CD14-positive monocyte (primary cell): Measurements from ENCODE around the gene MTA2. TPM values are rescaled to one million over a fixed set of nuclear protein-coding genes. Genes with fewer than 3 reads are reported as not detected.

Experiments used
- DNase-seq, 3 donors: peaks; one replicate each; pipeline ENCODE4 v3.0.0-alpha.2; 2011 to 2022
- H2AFZ ChIP-seq: 2 replicates; pipeline ENCODE4 v1.6.0; 2012; ENCODE audit warnings: mild to moderate bottlenecking, low read depth, low read length, inconsistent platforms; ENCODE audit not compliant: insufficient read depth, poor library complexity, severe bottlenecking
- H3K27ac ChIP-seq, 2 donors: 1 replicate in 1 of 2; 2 replicates in 1 of 2; pipeline ENCODE4 v1.5.1; 2012 to 2013; ENCODE audit warnings: low read length in 2 of 2, control low read depth in 1 of 2, inconsistent platforms in 1 of 2, low read depth in 1 of 2, mild to moderate bottlenecking in 1 of 2
- H3K27me3 ChIP-seq, 2 donors: one replicate each; pipeline versions ENCODE4 v1.6.0 to v1.6.1; 2011 to 2013; ENCODE audit warnings: low read length in 2 of 2; ENCODE audit not compliant: control insufficient read depth in 2 of 2, insufficient read depth in 2 of 2
- H3K36me3 ChIP-seq, 2 donors: replicated peaks in 1 of 2; 1 replicate in 1 of 2; 2 replicates in 1 of 2; pipeline versions ENCODE4 v1.5.1 to v1.6.1; 2012 to 2013; ENCODE audit warnings: low read length in 2 of 2, control low read depth in 1 of 2, inconsistent platforms in 1 of 2, mild to moderate bottlenecking in 1 of 2; ENCODE audit not compliant: insufficient read depth in 2 of 2, control insufficient read depth in 1 of 2
- H3K4me1 ChIP-seq, 2 donors: 1 replicate in 1 of 2; 2 replicates in 1 of 2; pipeline versions ENCODE4 v1.5.1 to v1.6.1; 2012 to 2013; ENCODE audit warnings: low read length in 2 of 2, control low read depth in 1 of 2, inconsistent platforms in 1 of 2, mild to moderate bottlenecking in 1 of 2, moderate library complexity in 1 of 2; ENCODE audit not compliant: insufficient read depth in 2 of 2, control insufficient read depth in 1 of 2
- H3K4me2 ChIP-seq: replicated peaks from 2 replicates; pipeline ENCODE3; 2012; ENCODE audit warnings: low read length, moderate library complexity, mild to moderate bottlenecking; ENCODE audit not compliant: poor library complexity, severe bottlenecking; ENCODE audit errors: extremely low read depth
- H3K4me3 ChIP-seq, 3 experiments: fragments of 200-600 bp in 1 of 3; sonication (generic) in 1 of 3; replicated peaks in 1 of 3; 1 replicate in 2 of 3; 2 replicates in 1 of 3; pipeline ENCODE4 v1.5.1; 2011 to 2013; ENCODE audit warnings: low read length in 3 of 3, mild to moderate bottlenecking in 3 of 3, control low read depth in 2 of 3, low read depth in 2 of 3, inconsistent platforms in 1 of 3, moderate library complexity in 1 of 3
- H3K79me2 ChIP-seq: 2 replicates; pipeline ENCODE4 v1.6.0; 2012; ENCODE audit warnings: mild to moderate bottlenecking, control low read depth, inconsistent platforms, low read length, moderate library complexity; ENCODE audit not compliant: insufficient read depth
- H3K9ac ChIP-seq: 2 replicates; pipeline ENCODE4 v1.6.0; 2017; ENCODE audit warnings: low read length, mild to moderate bottlenecking; ENCODE audit not compliant: insufficient read depth, poor library complexity, severe bottlenecking
- H3K9me3 ChIP-seq, 2 donors: replicated peaks in 1 of 2; 1 replicate in 1 of 2; 2 replicates in 1 of 2; pipeline versions ENCODE4 v1.5.1 to v1.6.1; 2012 to 2013; ENCODE audit warnings: low read length in 2 of 2, control low read depth in 1 of 2; ENCODE audit not compliant: control insufficient read depth in 1 of 2, insufficient read depth in 1 of 2
- H4K20me1 ChIP-seq: 2 replicates; pipeline ENCODE4 v1.6.0; 2012; ENCODE audit warnings: mild to moderate bottlenecking, low read length, control low read depth, moderate library complexity; ENCODE audit not compliant: insufficient read depth
- H3K27ac Mint-ChIP-seq, 7 donors: one replicate each; pipeline ENCODE4 v1.8.0; 2020; ENCODE audit warnings: mild to moderate bottlenecking in 7 of 7, mixed read lengths in 7 of 7, moderate library complexity in 6 of 7, inconsistent platforms in 2 of 7
- H3K27me3 Mint-ChIP-seq, 3 donors: one replicate each; pipeline ENCODE4 v1.8.0; 2021 to 2022; ENCODE audit warnings: low read depth in 3 of 3, mild to moderate bottlenecking in 3 of 3, mixed read lengths in 3 of 3, moderate library complexity in 3 of 3, inconsistent platforms in 1 of 3
- H3K36me3 Mint-ChIP-seq, 2 donors: one replicate each; pipeline ENCODE4 v1.8.0; 2020; ENCODE audit warnings: mixed read lengths in 2 of 2, inconsistent platforms in 1 of 2, mild to moderate bottlenecking in 1 of 2
- H3K4me1 Mint-ChIP-seq: one replicate; pipeline ENCODE4 v1.8.0; 2020; ENCODE audit warnings: mild to moderate bottlenecking, mixed read lengths
- H3K4me3 Mint-ChIP-seq, 2 donors: one replicate each; pipeline ENCODE4 v1.8.0; 2020; ENCODE audit warnings: mild to moderate bottlenecking in 2 of 2, mixed read lengths in 2 of 2, moderate library complexity in 1 of 2
- H3K9me3 Mint-ChIP-seq, 7 donors: one replicate each; pipeline ENCODE4 v1.8.0; 2020 to 2022; ENCODE audit warnings: mixed read lengths in 7 of 7, mild to moderate bottlenecking in 6 of 7, moderate library complexity in 6 of 7, inconsistent platforms in 2 of 7
- CTCF ChIP-seq: fragments of 200-600 bp; IDR thresholded peaks from one replicate; pipeline ENCODE4 v1.8.0; 2022; ENCODE audit warnings: antibody characterized with exemption, mild to moderate bottlenecking
- WGBS: methylation state at CpG from one replicate; pipeline ENCODE4 v1.1.5; 2013; ENCODE audit warnings: missing lambda C conversion rate; ENCODE audit not compliant: insufficient coverage; 5-methylcytosine and 5-hydroxymethylcytosine counted together
- intact Hi-C, 2 donors: fragments of 100-400 bp; cut with micrococcal nuclease; formaldehyde crosslinking; loops; one replicate each; pipeline versions ENCODE4 v1.15.0 to v1.15.1; 2023
- polyA plus RNA-seq, 3 donors: library from polyadenylated mRNA; depleted of rRNA in 1 of 3; unstranded in 2 of 3; stranded (reverse) in 1 of 3; fragments of 300-500 nt in 2 of 3; fragments of >200 nt in 1 of 3; fragmentation: Illumina TruSeq in 2 of 3; gene quantifications; 1 replicate in 2 of 3; 2 replicates in 1 of 3; pipeline ENCODE4 v1.2.3, GENCODE V29; 2012 to 2021

Gene MTA2
- polyA plus RNA-seq, 3 donors, result 14.0 to 38.6 (median 17.6) TPM

- no peak overlapping the region for H2AFZ ChIP-seq
- no peak overlapping the region for H3K27ac ChIP-seq
Measured at GRCh38 chr11:62548545-62549335, 52.9 kb downstream of the MTA2 start.

More at GRCh38 chr11:62548545-62549335, 52.9 kb downstream of the MTA2 start:
- Histone ChIP-seq H3K36me3 (no peaks in the 10 kb centered on the region), H3K79me2 (peaks cover 44% of the 10 kb centered on the region), H3K4me3 (no peak overlapping the region), H3K4me1 (peaks cover 54 to 55% of the 10 kb centered on the region in 2 donors), H3K9me3 (no peaks in the 10 kb centered on the region), H3K4me2 (no peak overlapping the region), H3K27me3 (no peaks in the 10 kb centered on the region), H3K9ac (no peak overlapping the region), H4K20me1 (peaks cover 28% of the 10 kb centered on the region)
- Mint-ChIP-seq H3K9me3 (peaks cover 0 to 3% (median 0%) of the 10 kb centered on the region in 7 donors), H3K4me3 (peak overlapping the region in 1 of 2 donors; percentile 86), H3K4me1 (peaks cover 61% of the 10 kb centered on the region), H3K27ac (peak overlapping the region in 4 of 7 donors; percentile 25 to 87 (median 71)), H3K36me3 (peaks cover 8 to 17% of the 10 kb centered on the region in 2 donors), H3K27me3 (peaks cover 0 to 26% (median 10%) of the 10 kb centered on the region in 3 donors)
- no peak for TF ChIP-seq CTCF
- no peak for DNase-seq
- intact Hi-C loops, result loop anchor here in 1 of 2 donors (10.0 kb wide), 1 partner anchor 124 kb away; no protein-coding TSS in a partner anchor
- WGBS, result 95% methylated on average over 14 of the region's 17 CpGs
